Ascending aorta (tissue), 2 donors: Measurements from ENCODE around the gene CIB4. TPM values are rescaled to one million over a fixed set of nuclear protein-coding genes. Genes with fewer than 3 reads are reported as not detected.

Experiments used
- DNase-seq, 2 donors: peaks; one replicate each; pipeline ENCODE4 v3.0.0-alpha.2; 2019; ENCODE audit warnings: low spot score in 2 of 2
- H3K27ac ChIP-seq, 2 donors: fragments of 200-600 bp; sonication (generic); one replicate each; pipeline ENCODE4 v1.5.1; 2016 to 2017; ENCODE audit warnings: mild to moderate bottlenecking in 1 of 2
- H3K27me3 ChIP-seq: fragments of 200-600 bp; sonication (generic); one replicate; pipeline ENCODE4 v1.5.1; 2017
- H3K36me3 ChIP-seq, 2 donors: fragments of 200-600 bp; sonication (generic); one replicate each; pipeline ENCODE4 v1.5.1; 2016
- H3K4me1 ChIP-seq, 2 donors: fragments of 200-600 bp; sonication (generic); one replicate each; pipeline ENCODE4 v1.5.1; 2016 to 2017; ENCODE audit warnings: mild to moderate bottlenecking in 1 of 2
- H3K4me3 ChIP-seq, 2 donors: fragments of 200-600 bp; sonication (generic); one replicate each; pipeline ENCODE4 v1.5.1; 2016 to 2017; ENCODE audit warnings: mild to moderate bottlenecking in 1 of 2
- H3K9me3 ChIP-seq, 2 donors: fragments of 200-600 bp; sonication (generic); one replicate each; pipeline ENCODE4 v1.5.1; 2016
- intact Hi-C: fragments of 100-400 bp; cut with DNase I; formaldehyde crosslinking; loops from one replicate; pipeline ENCODE4 v1.15.1; 2023
- total RNA-seq: library from RNA; depleted of rRNA; stranded (reverse); fragments of >200 nt; gene quantifications from one replicate; pipeline ENCODE4 v1.1.0, GENCODE V29; 2016
- TF ChIP-seq, protein P1 (sequence below), 3 experiments: fragments of 200-600 bp in 2 of 3; fragments of 450-650 bp in 1 of 3; sonication (generic) in 2 of 3; IDR thresholded peaks; one replicate each; pipeline ENCODE4 v1.5.1; 2016 to 2019; ENCODE audit warnings: antibody characterized with exemption in 3 of 3, mild to moderate bottlenecking in 1 of 3, moderate library complexity in 1 of 3

CIB4 gene
- total RNA-seq, 1 donor from 2014 or later, result not detected

DNA sequence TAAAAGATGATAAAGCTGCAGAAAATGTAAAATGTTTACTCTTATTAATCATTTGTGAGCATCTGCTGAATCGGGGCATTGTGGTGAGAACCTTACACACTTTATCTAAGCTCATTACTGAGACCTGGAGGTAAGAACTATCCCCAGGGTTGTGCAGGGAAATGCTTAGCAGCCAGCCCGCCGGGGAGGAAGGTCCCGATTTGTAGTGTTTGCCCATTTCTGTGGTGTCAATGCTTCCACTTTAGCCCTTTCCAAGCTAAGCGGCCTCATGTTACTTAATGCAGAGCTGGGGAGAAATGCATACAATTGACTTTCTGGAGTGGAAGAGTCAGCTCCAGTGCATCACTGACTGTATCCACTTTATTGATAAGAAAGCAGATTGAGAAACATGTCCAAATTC is 30.5 kb upstream of the CIB4 start:
- TF ChIP-seq, protein P1, sequence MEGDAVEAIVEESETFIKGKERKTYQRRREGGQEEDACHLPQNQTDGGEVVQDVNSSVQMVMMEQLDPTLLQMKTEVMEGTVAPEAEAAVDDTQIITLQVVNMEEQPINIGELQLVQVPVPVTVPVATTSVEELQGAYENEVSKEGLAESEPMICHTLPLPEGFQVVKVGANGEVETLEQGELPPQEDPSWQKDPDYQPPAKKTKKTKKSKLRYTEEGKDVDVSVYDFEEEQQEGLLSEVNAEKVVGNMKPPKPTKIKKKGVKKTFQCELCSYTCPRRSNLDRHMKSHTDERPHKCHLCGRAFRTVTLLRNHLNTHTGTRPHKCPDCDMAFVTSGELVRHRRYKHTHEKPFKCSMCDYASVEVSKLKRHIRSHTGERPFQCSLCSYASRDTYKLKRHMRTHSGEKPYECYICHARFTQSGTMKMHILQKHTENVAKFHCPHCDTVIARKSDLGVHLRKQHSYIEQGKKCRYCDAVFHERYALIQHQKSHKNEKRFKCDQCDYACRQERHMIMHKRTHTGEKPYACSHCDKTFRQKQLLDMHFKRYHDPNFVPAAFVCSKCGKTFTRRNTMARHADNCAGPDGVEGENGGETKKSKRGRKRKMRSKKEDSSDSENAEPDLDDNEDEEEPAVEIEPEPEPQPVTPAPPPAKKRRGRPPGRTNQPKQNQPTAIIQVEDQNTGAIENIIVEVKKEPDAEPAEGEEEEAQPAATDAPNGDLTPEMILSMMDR (IDR thresholded peaks at IDR 0.05), result no peak
- Histone ChIP-seq H3K4me3 (no peak overlapping the region), H3K4me1 (no peaks in the 10 kb centered on the region), H3K27ac (no peak overlapping the region), H3K36me3 (no peaks in the 10 kb centered on the region), H3K9me3 (no peaks in the 10 kb centered on the region), H3K27me3 (no peaks in the 10 kb centered on the region)
- intact Hi-C loops, result no loop called here
- peak in 1 of 2 donors; percentile 46 for DNase-seq

DNA sequence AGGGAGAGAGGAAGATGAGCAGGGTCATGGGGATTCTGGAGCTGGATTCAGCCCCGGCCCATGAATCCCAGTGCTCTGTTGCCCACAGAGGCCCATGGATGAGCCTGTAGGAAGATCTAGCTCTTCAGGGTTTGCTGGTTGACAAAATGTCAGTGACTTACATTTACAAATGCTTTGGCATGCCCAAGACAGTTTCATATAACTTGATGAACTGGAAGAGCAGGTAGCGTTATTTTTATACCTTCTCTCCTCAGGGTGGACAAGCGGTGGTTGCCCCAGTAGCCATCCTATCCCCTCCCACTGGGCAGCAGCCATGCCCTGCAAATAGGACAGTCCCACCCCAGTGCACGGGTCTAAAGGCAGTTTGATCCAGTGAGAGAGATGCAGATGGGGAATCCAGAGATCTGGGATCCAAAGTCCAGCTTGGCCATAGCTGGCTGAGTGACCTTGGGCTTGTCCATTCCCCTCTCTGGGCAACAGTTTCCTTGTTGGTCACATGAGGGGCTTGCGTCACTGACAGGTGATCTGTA is 29.8 kb upstream of the CIB4 start:
- TF ChIP-seq, protein P1 (IDR thresholded peaks at IDR 0.05), result no peak
- no peak overlapping the region for H3K4me3 ChIP-seq
- no peak overlapping the region for H3K27ac ChIP-seq
- no peaks in the 10 kb centered on the region for H3K9me3 ChIP-seq
- peak in 1 of 2 donors; percentile 19 for DNase-seq
- no peaks in the 10 kb centered on the region for H3K36me3 ChIP-seq
- no peaks in the 10 kb centered on the region for H3K27me3 ChIP-seq
- intact Hi-C loops, result no loop called here
- no peaks in the 10 kb centered on the region for H3K4me1 ChIP-seq

DNA sequence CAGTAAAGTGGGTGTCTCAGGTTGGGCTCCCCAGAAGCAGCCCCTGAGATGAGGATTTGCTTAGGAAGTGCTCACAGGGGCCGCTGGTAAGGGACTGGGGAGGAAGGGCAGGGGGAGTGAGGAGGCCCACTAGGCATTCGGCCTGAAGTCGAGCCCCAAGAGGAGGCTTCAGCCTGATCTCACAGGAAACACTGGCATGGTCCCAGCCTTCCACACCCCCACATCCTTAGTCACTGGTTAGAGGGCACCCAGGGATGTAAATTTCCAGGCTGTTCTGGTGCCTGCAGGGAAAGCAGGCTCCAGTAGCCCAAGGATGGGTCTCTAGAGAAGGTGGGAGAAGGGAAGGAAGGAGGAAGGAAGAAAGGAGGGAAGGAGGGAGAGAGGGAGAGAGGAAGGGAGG is 29.0 kb upstream of the CIB4 start:
- intact Hi-C loops, result no loop called here
- Histone ChIP-seq H3K27me3 (no peaks in the 10 kb centered on the region), H3K4me3 (no peak overlapping the region), H3K4me1 (no peaks in the 10 kb centered on the region), H3K36me3 (no peaks in the 10 kb centered on the region), H3K27ac (no peak overlapping the region), H3K9me3 (peaks cover 0 to 3% of the 10 kb centered on the region in 2 donors)
- TF ChIP-seq, protein P1 (IDR thresholded peaks at IDR 0.05), result no peak
- DNase-seq, result peak in 1 of 2 donors; percentile 30

DNA sequence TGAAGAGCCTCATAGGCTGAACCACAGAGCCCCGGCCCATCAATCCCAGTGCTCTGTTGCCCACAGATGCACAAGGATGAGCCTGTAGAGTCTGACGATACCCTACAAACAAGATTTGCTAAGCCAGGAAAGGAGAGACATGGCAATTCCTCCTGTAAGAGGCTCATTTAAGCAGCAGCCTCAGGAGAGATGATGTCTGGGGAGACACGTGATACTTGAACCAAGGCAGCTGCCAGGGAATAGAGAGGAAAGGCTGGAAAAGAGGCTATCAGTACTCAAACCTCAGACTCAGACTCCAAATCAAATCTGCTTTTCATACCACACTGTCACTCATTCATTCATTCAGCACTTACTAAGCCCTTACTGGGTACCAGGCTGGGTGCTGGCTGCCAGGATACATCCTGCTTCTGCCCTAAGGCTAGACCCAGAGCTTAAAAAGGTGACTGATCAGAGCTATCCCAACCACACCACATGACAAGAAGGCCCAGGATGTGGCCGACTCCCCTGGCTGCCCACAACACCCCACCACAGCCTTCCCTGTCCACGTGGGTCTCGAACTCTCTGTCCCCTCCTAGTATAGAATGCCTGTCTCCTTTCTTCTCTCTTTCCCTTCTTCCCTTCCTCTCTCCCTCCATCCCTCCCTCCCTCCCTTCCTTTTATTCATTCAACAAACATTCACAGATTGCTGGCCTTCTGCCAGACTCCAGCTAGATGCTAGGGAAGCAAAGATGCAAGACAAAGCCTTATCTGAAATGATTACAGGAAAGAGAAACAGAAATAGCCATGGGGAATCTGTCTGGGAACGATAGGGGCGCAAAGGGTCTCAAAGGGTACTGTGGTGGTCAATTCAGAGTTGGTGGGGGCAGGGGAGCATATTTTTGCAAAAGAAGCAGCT is 27.9 kb upstream of the CIB4 start:
- intact Hi-C loops, result no loop called here
- DNase-seq, result peak in 1 of 2 donors; percentile 30
- H3K4me1 ChIP-seq, result no peaks in the 10 kb centered on the region
- no peaks in the 10 kb centered on the region for H3K36me3 ChIP-seq
- H3K27ac ChIP-seq, result no peak overlapping the region
- peaks cover 0 to 3% of the 10 kb centered on the region in 2 donors for H3K9me3 ChIP-seq
- TF ChIP-seq, protein P1 (IDR thresholded peaks at IDR 0.05), result no peak
- no peaks in the 10 kb centered on the region for H3K27me3 ChIP-seq
- no peak overlapping the region for H3K4me3 ChIP-seq

DNA sequence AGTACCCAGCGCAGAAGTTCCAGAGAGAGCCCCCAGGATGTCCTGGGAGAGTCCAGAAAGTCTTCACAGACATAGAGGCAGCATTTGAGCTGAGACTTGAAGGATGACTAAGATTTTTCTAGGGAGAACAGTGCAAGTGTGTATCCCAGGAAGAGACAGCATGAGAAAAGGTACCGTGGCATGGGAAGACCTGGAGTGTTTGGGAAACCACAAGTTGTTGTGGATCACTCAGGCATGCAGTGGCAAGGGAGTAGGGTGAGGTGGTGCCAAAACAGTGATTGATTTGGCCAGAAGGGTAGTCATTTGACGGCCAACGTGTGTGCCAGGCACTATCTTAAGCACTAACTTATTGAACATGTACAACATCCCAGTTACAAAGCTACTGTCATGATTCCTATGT is 26.9 kb upstream of the CIB4 start:
- DNase-seq, result peak in 1 of 2 donors; percentile 18
- H3K9me3 ChIP-seq, result peaks cover 0 to 3% of the 10 kb centered on the region in 2 donors
- no peak overlapping the region for H3K4me3 ChIP-seq
- TF ChIP-seq, protein P1 (IDR thresholded peaks at IDR 0.05), result no peak
- intact Hi-C loops, result no loop called here
- no peaks in the 10 kb centered on the region for H3K36me3 ChIP-seq
- no peaks in the 10 kb centered on the region for H3K27me3 ChIP-seq
- H3K4me1 ChIP-seq, result no peaks in the 10 kb centered on the region
- no peak overlapping the region for H3K27ac ChIP-seq
